ENCODE data around the gene KIAA1614. TPM values are rescaled to one million over a fixed set of nuclear protein-coding genes. Genes with fewer than 3 reads are reported as not detected.
"Not testable (repeated sequence)": the region's sequence is repeated elsewhere in the genome, so short reads cannot be mapped to it uniquely, and the experiment has no call there.

Gene KIAA1614
- total RNA-seq, 1 donor from 2014 or later: 0.16 TPM

GRCh38 chr1:180959620-180960019, 46.9 kb downstream of the KIAA1614 start:
- intact Hi-C loops (cut with micrococcal nuclease); H3K27ac Mint-ChIP-seq: not testable (repeated sequence)

GRCh38 chr1:180961622-180962021, 48.9 kb downstream of the KIAA1614 start:
- Mint-ChIP-seq H3K27ac (no peak overlapping the region), H3K27me3 (no peaks in the 10 kb centered on the region), H3K36me3 (ENCODE audit: low read depth) (peaks cover 47% of the 10 kb centered on the region), H3K4me1 (peaks cover 11% of the 10 kb centered on the region), H3K9me3 (peaks cover 5% of the 10 kb centered on the region), H3K4me3 (no peak overlapping the region)
- intact Hi-C loops (cut with micrococcal nuclease): no loop called here
- no peak for DNase-seq

More at GRCh38 chr1:180959620-180960019, 46.9 kb downstream of the KIAA1614 start:
- DNase-seq, H3K4me1 Mint-ChIP-seq, H3K4me3 Mint-ChIP-seq, H3K27me3 Mint-ChIP-seq, H3K9me3 Mint-ChIP-seq: not testable (repeated sequence)
- peaks cover 34% of the 10 kb centered on the region for H3K36me3 Mint-ChIP-seq (ENCODE audit: low read depth)

DNA sequence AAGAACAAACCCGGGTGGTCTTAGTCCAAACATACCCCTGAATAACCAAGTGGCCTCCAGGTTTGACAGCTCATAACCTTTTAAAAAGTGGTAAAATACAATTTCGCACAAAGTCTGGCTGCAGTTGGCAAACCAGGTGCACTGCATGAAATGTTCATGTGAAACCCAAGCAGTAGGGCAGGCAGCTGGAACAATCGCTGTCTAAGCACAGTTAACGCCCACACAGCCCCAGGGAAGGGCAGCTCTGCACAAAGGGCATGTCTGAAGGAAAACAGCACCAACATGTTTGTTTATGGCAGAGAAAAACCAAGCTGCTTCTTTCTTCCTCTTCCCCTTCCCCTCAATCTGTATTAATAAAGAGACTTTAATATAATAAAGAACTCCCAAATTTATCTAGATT, 49.5 kb downstream of the KIAA1614 start:
- H3K27me3 Mint-ChIP-seq: no peaks in the 10 kb centered on the region
- intact Hi-C loops (cut with micrococcal nuclease): no loop called here
- no peak for DNase-seq
- peaks cover 51% of the 10 kb centered on the region for H3K36me3 Mint-ChIP-seq (ENCODE audit: low read depth)
- H3K4me1 Mint-ChIP-seq: peaks cover 12% of the 10 kb centered on the region
- no peak overlapping the region for H3K4me3 Mint-ChIP-seq
- H3K27ac Mint-ChIP-seq: no peak overlapping the region
- peaks cover 5% of the 10 kb centered on the region for H3K9me3 Mint-ChIP-seq

DNA sequence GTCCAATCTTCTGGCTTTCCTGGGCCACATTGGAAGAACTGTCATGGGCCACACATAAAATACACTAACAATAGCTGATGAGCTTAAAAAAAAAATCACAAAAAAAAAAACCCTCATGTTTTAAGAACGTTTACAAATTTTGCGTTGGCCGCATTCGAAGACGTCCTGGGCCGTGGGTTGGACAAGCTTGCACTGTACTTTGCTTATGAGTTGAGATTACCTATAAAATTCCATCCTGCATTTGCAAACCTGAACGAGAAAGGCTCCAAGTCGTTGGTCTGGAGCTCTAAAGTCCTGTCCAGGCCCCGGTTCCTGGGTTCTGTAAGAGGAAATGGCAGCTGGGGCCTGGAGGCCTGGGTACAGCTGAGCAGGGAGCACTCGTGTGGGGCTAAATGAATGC, 51.4 kb downstream of the KIAA1614 start:
- Mint-ChIP-seq H3K4me1 (peaks cover 12% of the 10 kb centered on the region), H3K4me3 (no peak overlapping the region), H3K27ac (no peak overlapping the region), H3K27me3 (no peaks in the 10 kb centered on the region), H3K36me3 (ENCODE audit: low read depth) (peaks cover 52% of the 10 kb centered on the region), H3K9me3 (peaks cover 5% of the 10 kb centered on the region)
- DNase-seq: no peak
- intact Hi-C loops (cut with micrococcal nuclease): no loop called here

DNA sequence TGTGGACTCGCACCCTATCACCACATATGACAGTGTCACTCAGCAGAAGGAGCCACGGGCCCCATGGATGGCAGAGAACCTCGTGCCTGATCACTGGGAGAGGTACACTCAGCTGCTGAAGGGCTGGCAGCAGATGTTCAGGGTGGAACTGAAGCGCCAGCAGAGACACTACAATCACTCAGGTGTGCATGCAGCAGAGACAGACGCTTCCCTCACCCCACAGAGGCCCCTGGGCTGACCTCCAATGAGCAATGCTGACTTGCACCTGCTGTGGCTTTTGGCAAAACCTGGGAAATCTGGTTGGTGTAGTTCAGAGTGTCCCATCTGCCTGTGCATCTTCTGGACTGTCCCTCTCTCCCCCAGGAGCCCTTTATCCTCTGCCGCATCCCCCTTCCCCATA, 51.9 kb downstream of the KIAA1614 start:
- Mint-ChIP-seq H3K27me3 (no peaks in the 10 kb centered on the region), H3K27ac (no peak overlapping the region), H3K36me3 (ENCODE audit: low read depth) (peaks cover 53% of the 10 kb centered on the region), H3K9me3 (peaks cover 5% of the 10 kb centered on the region), H3K4me1 (peaks cover 14% of the 10 kb centered on the region), H3K4me3 (no peak overlapping the region)
- DNase-seq: no peak
- intact Hi-C loops (cut with micrococcal nuclease): no loop called here

DNA sequence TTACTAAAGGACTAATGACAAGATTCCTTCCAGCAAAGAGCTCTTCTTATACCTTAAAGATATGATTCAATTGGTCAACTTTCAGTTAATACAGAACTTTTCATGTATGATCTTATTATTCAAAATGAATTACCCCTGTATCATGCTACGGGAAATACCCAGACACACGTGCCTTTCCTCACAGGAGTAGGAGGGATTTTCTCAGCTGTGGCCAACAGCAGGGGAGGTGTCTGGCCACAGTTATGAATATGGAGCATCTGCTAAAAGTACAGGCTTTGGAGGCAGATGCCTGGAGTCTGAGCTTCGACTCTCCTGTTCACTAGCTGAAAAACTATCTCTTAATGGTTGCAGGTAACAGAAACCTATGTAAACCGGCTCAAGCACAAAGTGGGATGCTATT, 53.6 kb downstream of the KIAA1614 start:
- no peak overlapping the region for H3K27ac Mint-ChIP-seq
- no peaks in the 10 kb centered on the region for H3K9me3 Mint-ChIP-seq
- no peak for DNase-seq
- peaks cover 19% of the 10 kb centered on the region for H3K4me1 Mint-ChIP-seq
- H3K27me3 Mint-ChIP-seq: no peaks in the 10 kb centered on the region
- intact Hi-C loops (cut with micrococcal nuclease): no loop called here
- H3K36me3 Mint-ChIP-seq (ENCODE audit: low read depth): peaks cover 59% of the 10 kb centered on the region
- no peak overlapping the region for H3K4me3 Mint-ChIP-seq

DNA sequence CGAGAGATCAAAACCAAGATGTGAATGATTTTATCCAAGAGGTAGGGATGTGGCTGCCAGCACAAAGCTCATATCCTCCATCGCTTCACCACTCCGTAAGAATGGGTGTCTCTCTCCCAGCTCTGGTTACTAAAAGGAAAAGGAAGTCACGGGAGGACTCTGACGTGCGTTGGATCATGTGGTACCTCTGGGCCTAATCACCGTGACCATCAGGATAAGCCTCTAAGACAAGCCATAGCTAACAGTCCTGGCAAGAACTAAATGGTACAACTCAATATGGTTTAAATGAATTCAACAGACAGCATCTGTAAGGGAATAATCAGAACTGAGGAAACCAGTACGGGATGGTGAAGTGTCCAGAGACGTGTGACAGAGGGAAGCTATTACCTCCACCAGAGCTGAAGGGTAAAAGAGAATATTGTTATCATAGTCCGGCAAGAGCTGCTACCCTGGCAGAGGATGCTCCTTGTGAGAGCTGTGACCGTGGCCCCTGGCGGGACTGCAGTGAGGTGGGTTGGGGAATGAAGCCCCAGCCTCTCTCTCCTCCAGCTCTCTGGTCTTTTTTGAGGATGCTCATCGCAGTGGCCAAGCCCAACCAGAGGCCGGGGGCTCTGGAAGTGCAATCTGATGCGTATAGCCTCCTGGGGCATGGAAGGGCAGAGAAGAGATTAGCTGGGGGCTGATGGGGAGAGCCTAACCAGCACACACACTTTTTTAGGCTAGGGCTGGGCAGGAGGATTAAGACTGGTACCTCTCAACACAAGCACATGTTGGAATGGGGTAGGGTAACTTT, 54.2 kb downstream of the KIAA1614 start:
- Mint-ChIP-seq H3K4me3 (no peak overlapping the region), H3K36me3 (ENCODE audit: low read depth) (peaks cover 61% of the 10 kb centered on the region), H3K27me3 (no peaks in the 10 kb centered on the region), H3K4me1 (peaks cover 21% of the 10 kb centered on the region), H3K27ac (no peak overlapping the region), H3K9me3 (no peaks in the 10 kb centered on the region)
- intact Hi-C loops (cut with micrococcal nuclease): no loop called here
- DNase-seq: no peak

GRCh38 chr1:180967558-180967957, 54.9 kb downstream of the KIAA1614 start:
- H3K9me3 Mint-ChIP-seq: no peaks in the 10 kb centered on the region
- intact Hi-C loops (cut with micrococcal nuclease): no loop called here
- H3K27ac Mint-ChIP-seq: no peak overlapping the region
- DNase-seq: no peak
- H3K4me1 Mint-ChIP-seq: peaks cover 21% of the 10 kb centered on the region
- H3K4me3 Mint-ChIP-seq: no peak overlapping the region
- no peaks in the 10 kb centered on the region for H3K27me3 Mint-ChIP-seq
- peaks cover 64% of the 10 kb centered on the region for H3K36me3 Mint-ChIP-seq (ENCODE audit: low read depth)

- H3K27me3 Mint-ChIP-seq; intact Hi-C loops (cut with micrococcal nuclease); H3K4me3 Mint-ChIP-seq; H3K27ac Mint-ChIP-seq; DNase-seq; H3K9me3 Mint-ChIP-seq: not testable (repeated sequence)
- H3K36me3 Mint-ChIP-seq (ENCODE audit: low read depth): peaks cover 68% of the 10 kb centered on the region
- H3K4me1 Mint-ChIP-seq: peaks cover 19% of the 10 kb centered on the region
Observed at GRCh38 chr1:180968834-180969233, 56.1 kb downstream of the KIAA1614 start.

DNA sequence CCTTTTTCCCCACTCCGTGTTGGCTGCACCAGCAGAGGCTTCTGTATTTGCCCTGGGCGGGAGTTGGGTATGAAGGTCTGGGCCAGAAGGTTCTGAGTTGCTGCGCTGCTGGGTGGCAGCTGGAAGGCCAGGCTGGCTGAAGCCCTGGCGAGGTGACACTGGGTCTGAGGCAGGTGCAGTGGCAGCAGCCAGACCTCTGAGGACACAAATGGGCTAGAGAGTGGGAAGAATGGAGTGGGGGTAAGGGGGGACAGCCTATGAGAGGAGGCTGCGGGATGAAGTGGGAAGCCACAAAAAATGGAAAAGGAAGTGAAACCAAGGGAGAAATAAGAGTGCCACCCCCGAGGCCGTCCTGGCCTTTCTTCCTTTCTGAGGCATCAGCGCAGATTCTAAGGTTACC, 56.7 kb downstream of the KIAA1614 start:
- Mint-ChIP-seq H3K27ac (no peak overlapping the region), H3K4me3 (no peak overlapping the region), H3K36me3 (ENCODE audit: low read depth) (peaks cover 70% of the 10 kb centered on the region), H3K4me1 (peaks cover 19% of the 10 kb centered on the region), H3K27me3 (no peaks in the 10 kb centered on the region), H3K9me3 (no peaks in the 10 kb centered on the region)
- no peak for DNase-seq
- intact Hi-C loops (cut with micrococcal nuclease): no loop called here

DNA sequence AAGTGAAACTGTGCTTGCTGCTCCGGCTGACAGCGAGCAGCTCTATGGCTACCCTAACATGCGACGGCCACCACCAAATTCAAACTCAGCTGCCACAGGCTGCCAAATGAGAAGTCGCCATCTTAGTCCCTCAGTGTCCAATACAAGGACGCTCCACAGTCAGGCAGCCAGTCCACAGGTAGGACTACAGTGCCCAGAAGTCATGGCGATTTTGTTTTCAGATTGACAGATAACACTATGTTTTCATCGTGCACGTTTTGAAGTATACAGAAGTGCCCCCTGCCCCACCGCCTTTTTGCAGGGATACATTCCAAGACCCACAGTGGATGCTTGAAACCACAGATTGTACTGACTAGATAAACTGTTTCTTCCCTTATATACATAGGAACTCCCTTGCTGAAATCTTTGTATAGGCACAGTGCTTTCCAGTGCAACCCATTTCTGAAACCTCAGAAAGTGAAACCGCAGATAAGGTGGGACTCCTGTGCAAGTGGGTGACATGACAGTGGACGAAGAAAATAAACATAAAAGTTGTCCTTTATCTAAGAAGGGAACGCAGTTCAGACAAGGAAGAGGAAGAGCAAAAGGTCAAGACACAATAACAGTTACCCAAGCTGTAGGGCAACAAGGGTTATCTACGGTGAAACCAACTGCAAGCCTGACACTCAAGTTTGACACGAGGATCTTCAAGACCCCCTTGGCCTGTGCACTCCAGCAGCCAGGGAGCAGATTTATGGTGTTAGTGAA, 57.8 kb downstream of the KIAA1614 start:
- H3K27ac Mint-ChIP-seq: no peak overlapping the region
- no peaks in the 10 kb centered on the region for H3K9me3 Mint-ChIP-seq
- DNase-seq: no peak
- intact Hi-C loops (cut with micrococcal nuclease): no loop called here
- H3K4me3 Mint-ChIP-seq: no peak overlapping the region
- H3K4me1 Mint-ChIP-seq: peaks cover 21% of the 10 kb centered on the region
- no peaks in the 10 kb centered on the region for H3K27me3 Mint-ChIP-seq
- peaks cover 70% of the 10 kb centered on the region for H3K36me3 Mint-ChIP-seq (ENCODE audit: low read depth)

DNA sequence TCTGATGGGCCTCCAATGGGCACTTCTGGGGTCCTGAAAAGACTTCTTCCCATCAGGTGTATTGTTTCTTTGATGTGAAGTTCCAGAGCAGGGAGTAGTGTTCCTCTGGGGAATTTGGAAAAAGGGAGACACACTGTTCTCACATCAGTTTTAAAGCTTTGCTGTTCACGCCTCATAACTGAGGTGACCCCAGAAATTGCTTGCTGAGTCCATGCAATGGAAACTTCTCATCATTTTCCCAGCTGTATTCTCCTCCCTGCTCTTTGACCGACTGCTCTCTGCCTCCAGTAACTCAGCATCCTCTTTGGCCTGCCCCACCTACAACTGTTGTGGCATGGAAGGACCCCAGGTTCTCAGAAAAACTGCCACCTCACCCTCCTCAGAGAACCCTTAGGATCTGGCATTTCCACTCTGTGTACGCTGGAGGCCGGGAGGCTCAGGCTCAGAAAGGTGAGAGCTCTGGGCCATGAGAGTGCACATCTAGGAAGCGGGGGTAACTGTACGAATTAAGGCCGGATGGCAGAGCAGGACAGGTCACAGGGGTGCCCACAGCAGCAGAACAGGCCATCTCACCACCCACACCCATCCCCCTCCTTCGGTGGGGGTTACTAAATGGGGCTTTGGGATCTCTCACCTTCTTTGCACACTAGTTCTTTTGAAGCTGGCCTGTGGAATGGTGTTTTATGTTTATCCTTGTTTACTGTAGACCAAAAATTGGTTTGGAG, 58.7 kb downstream of the KIAA1614 start:
- no peak for DNase-seq
- peaks cover 71% of the 10 kb centered on the region for H3K36me3 Mint-ChIP-seq (ENCODE audit: low read depth)
- H3K4me1 Mint-ChIP-seq: peaks cover 25% of the 10 kb centered on the region
- no peak overlapping the region for H3K27ac Mint-ChIP-seq
- intact Hi-C loops (cut with micrococcal nuclease): no loop called here
- no peak overlapping the region for H3K4me3 Mint-ChIP-seq
- H3K27me3 Mint-ChIP-seq: no peaks in the 10 kb centered on the region
- H3K9me3 Mint-ChIP-seq: no peaks in the 10 kb centered on the region

DNA sequence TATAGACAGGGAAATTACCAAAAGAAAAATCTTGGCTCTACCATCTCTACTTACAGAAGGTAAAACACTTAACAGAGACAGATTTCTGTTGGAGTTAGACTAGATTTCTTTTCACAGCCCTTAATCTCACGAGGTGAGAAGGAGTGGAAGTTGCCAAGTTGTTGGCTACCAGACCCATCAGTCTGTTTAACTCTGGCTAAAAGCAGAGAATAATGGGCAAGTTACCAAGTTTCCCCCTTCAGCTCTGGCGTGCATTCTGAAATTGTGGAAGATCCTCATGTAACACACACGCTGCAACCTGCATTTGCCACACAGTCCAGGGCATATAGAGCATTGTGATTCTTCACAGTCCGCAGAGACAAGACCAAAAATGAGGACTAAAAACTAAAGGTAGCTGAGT, 60.7 kb downstream of the KIAA1614 start:
- DNase-seq: no peak
- Mint-ChIP-seq H3K36me3 (ENCODE audit: low read depth) (peaks cover 74% of the 10 kb centered on the region), H3K4me3 (no peak overlapping the region), H3K9me3 (no peaks in the 10 kb centered on the region), H3K27me3 (no peaks in the 10 kb centered on the region), H3K27ac (peak overlapping the region; percentile 12), H3K4me1 (peaks cover 27% of the 10 kb centered on the region)
- intact Hi-C loops (cut with micrococcal nuclease): no loop called here

DNA sequence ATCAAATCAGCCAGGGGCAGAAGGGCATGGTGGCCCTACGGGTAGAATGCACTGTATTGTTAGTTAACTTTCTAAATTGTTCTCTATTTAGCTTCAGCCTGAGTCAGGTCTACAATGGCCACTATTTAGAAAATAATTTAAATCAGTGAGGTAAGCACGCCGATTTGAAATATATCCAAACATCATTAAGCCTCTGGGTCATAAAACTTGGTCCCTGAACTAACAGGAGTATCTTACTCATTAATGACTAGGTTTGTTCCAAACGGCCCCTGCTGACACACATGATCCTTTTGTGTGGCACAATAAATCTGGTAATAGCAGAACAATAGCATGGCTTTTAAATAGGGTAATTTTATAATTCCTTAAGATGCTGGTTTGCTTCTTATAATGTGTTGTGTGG, 61.5 kb downstream of the KIAA1614 start:
- peaks cover 33% of the 10 kb centered on the region for H3K4me1 Mint-ChIP-seq
- intact Hi-C loops (cut with micrococcal nuclease): no loop called here
- no peaks in the 10 kb centered on the region for H3K27me3 Mint-ChIP-seq
- DNase-seq: no peak
- H3K36me3 Mint-ChIP-seq (ENCODE audit: low read depth): peaks cover 77% of the 10 kb centered on the region
- H3K9me3 Mint-ChIP-seq: no peaks in the 10 kb centered on the region
- no peak overlapping the region for H3K4me3 Mint-ChIP-seq
- no peak overlapping the region for H3K27ac Mint-ChIP-seq
